ENCODE measurements around the gene TEX2.

GRCh38 chr17:64130559-64131001 is 132.5 kb downstream of the TEX2 start:
- no peak for TF ChIP-seq TBL1XR1 (IDR thresholded peaks at IDR 0.05; ENCODE audit: low read length in 2 of 2)
- TF ChIP-seq TAF1 (IDR thresholded peaks at IDR 0.05; ENCODE audit: control insufficient read depth, extremely low read depth, insufficient read depth, low read length, severe bottlenecking): no peak
- no peak for TF ChIP-seq ARID2 (IDR thresholded peaks at IDR 0.05)
- TF ChIP-seq ZC3H11A (IDR thresholded peaks at IDR 0.05; ENCODE audit: low read depth, low read length): no peak
- no peak for TF ChIP-seq CTCF (IDR thresholded peaks at IDR 0.05 in 2 of 3, conservative IDR thresholded peaks at IDR 0.05 in 1 of 3; ENCODE audit: insufficient read depth in 2 of 3, low read depth in 1 of 3, low read length in 3 of 3)
- TF ChIP-seq, protein P1, sequence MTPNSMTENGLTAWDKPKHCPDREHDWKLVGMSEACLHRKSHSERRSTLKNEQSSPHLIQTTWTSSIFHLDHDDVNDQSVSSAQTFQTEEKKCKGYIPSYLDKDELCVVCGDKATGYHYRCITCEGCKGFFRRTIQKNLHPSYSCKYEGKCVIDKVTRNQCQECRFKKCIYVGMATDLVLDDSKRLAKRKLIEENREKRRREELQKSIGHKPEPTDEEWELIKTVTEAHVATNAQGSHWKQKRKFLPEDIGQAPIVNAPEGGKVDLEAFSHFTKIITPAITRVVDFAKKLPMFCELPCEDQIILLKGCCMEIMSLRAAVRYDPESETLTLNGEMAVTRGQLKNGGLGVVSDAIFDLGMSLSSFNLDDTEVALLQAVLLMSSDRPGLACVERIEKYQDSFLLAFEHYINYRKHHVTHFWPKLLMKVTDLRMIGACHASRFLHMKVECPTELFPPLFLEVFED (CRISPR knock-in tag; conservative IDR thresholded peaks at IDR 0.05): no peak
- TF ChIP-seq REST (IDR thresholded peaks at IDR 0.05; ENCODE audit: borderline replicate concordance): no peak
- TF ChIP-seq REST (CRISPR knock-in tag; IDR thresholded peaks at IDR 0.05; ENCODE audit: low read depth): no peak
- no peak for TF ChIP-seq POLR2A (conservative IDR thresholded peaks at IDR 0.05)
- no peak for TF ChIP-seq PCBP2 (IDR thresholded peaks at IDR 0.05; ENCODE audit: low read depth, low read length, poor library complexity, severe bottlenecking)
- no peak for TF ChIP-seq SPI1 (IDR thresholded peaks at IDR 0.05; ENCODE audit: borderline replicate concordance, low read depth, low read length)
